ENCODE data around the gene CLDND1. TPM values are rescaled to one million over a fixed set of nuclear protein-coding genes. Genes with fewer than 3 reads are reported as not detected.

CLDND1 gene
- total RNA-seq, 1 donor from 2014 or later = 118 TPM

DNA sequence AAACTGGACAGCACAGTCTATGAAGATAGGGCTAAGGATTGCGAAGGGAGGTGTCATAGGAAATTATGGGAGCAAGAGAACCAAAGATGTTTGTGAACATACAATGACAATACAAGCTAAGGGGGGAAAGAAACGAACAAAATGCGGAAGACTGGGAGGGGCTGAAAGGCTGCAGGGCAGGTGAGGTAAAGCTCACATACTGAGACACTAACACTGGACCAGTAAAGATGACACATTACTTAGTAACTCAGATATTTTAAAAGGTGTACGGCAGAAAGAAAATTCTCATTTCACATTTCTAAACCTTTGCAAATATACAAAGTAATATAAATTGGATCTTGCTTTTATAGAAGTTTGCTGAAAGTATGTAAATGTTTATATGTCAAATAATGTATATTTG lies 10.1 kb downstream of the CLDND1 start:
- TF ChIP-seq, protein P1, sequence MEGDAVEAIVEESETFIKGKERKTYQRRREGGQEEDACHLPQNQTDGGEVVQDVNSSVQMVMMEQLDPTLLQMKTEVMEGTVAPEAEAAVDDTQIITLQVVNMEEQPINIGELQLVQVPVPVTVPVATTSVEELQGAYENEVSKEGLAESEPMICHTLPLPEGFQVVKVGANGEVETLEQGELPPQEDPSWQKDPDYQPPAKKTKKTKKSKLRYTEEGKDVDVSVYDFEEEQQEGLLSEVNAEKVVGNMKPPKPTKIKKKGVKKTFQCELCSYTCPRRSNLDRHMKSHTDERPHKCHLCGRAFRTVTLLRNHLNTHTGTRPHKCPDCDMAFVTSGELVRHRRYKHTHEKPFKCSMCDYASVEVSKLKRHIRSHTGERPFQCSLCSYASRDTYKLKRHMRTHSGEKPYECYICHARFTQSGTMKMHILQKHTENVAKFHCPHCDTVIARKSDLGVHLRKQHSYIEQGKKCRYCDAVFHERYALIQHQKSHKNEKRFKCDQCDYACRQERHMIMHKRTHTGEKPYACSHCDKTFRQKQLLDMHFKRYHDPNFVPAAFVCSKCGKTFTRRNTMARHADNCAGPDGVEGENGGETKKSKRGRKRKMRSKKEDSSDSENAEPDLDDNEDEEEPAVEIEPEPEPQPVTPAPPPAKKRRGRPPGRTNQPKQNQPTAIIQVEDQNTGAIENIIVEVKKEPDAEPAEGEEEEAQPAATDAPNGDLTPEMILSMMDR (IDR thresholded peaks at IDR 0.05; ENCODE audit: unreplicated experiment) = no peak
- Mint-ChIP-seq H3K27ac (ENCODE audit: unreplicated experiment) (no peak overlapping the region), H3K9me3 (ENCODE audit: unreplicated experiment) (no peaks in the 10 kb centered on the region), H3K4me1 (ENCODE audit: unreplicated experiment) (no peaks in the 10 kb centered on the region), H3K27me3 (ENCODE audit: unreplicated experiment) (no peaks in the 10 kb centered on the region), H3K4me3 (ENCODE audit: unreplicated experiment) (no peak overlapping the region), H3K36me3 (ENCODE audit: low read depth, unreplicated experiment) (peaks cover 8% of the 10 kb centered on the region)
- DNase-seq (ENCODE audit: low spot score) = no peak

DNA sequence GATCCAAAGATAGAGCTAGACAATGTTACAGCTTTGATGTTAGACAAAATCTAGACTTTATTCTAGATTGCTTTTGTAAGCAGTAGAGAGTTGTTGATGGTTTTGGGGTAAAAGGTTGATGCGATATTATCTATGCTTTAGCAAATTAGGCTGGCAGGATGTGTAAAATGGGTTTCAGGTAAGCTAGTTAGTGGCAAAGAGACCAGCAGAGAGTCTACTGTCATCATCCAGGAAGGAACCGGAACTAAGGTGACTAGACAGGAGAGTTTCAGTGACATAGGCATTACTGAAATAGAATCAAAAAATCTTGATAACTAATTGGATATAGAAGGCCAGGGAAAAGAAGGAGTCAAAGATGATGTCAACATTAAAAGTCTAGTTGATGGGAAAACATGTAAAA lies 14.1 kb downstream of the CLDND1 start:
- DNase-seq (ENCODE audit: low spot score) = no peak
- Mint-ChIP-seq H3K27ac (ENCODE audit: unreplicated experiment) (no peak overlapping the region), H3K27me3 (ENCODE audit: unreplicated experiment) (peaks cover 3% of the 10 kb centered on the region), H3K4me1 (ENCODE audit: unreplicated experiment) (no peaks in the 10 kb centered on the region), H3K9me3 (ENCODE audit: unreplicated experiment) (no peaks in the 10 kb centered on the region), H3K36me3 (ENCODE audit: low read depth, unreplicated experiment) (peaks cover 3% of the 10 kb centered on the region), H3K4me3 (ENCODE audit: unreplicated experiment) (no peak overlapping the region)
- TF ChIP-seq, protein P1 (IDR thresholded peaks at IDR 0.05; ENCODE audit: unreplicated experiment) = no peak

DNA sequence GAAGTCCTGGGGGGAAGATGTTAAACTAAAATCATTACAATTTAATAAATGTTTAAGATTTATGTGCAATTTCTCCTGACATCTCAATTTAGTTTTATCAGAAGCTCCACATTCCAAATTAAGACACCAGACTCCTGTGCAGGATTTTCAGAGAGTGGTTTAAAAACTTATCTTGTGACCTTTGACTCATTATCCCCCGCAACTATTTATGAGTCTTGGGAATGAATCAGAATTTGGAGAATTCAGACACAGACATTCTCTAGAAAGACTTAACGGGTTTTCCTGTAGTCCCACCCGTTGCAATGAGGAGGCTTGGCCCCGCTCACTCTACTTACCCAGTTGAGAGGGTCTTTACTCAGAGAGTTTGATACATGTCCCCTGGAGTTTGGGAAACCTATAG lies 18.2 kb downstream of the CLDND1 start:
- Mint-ChIP-seq H3K9me3 (ENCODE audit: unreplicated experiment) (no peaks in the 10 kb centered on the region), H3K4me3 (ENCODE audit: unreplicated experiment) (no peak overlapping the region), H3K27me3 (ENCODE audit: unreplicated experiment) (peaks cover 3% of the 10 kb centered on the region), H3K27ac (ENCODE audit: unreplicated experiment) (no peak overlapping the region), H3K36me3 (ENCODE audit: low read depth, unreplicated experiment) (peaks cover 3% of the 10 kb centered on the region), H3K4me1 (ENCODE audit: unreplicated experiment) (no peaks in the 10 kb centered on the region)
- TF ChIP-seq, protein P1 (IDR thresholded peaks at IDR 0.05; ENCODE audit: unreplicated experiment) = no peak
- DNase-seq (ENCODE audit: low spot score) = no peak

DNA sequence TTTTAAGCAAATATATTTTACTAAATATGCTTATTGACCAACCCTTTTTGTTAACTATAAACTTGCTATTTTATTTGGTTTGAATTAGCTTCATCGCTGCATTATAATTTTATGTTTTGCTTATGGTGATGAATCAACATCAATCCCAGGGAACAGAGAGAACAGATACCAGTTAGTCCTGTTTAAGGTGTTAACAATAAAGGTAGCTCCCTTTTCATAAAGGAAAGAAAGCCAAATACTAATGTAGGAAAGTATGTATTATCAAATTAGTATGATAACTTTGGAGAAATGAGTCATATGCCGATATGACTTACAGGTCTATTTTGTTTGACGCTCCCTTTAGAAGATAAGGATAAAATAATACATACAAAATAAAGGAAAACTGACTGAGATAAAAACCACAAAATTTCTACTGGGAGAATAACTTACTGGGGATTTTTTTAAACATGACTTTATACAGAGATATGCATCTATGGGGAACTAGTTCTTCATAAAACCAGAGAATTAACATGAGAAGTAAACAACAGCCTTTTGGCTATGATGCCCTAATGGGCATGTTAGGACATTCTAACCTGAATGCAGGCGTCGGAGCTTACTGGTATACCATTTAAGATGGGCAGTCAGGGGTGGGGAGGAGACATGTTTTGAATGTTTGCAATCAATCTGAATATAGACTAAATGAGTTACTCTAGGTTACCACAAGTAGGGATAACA lies 20.7 kb downstream of the CLDND1 start:
- Mint-ChIP-seq H3K36me3 (ENCODE audit: low read depth, unreplicated experiment) (peaks cover 3% of the 10 kb centered on the region), H3K9me3 (ENCODE audit: unreplicated experiment) (no peaks in the 10 kb centered on the region), H3K4me3 (ENCODE audit: unreplicated experiment) (no peak overlapping the region), H3K4me1 (ENCODE audit: unreplicated experiment) (no peaks in the 10 kb centered on the region), H3K27me3 (ENCODE audit: unreplicated experiment) (peaks cover 3% of the 10 kb centered on the region), H3K27ac (ENCODE audit: unreplicated experiment) (no peak overlapping the region)
- no peak for DNase-seq (ENCODE audit: low spot score)
- TF ChIP-seq, protein P1 (IDR thresholded peaks at IDR 0.05; ENCODE audit: unreplicated experiment) = no peak

DNA sequence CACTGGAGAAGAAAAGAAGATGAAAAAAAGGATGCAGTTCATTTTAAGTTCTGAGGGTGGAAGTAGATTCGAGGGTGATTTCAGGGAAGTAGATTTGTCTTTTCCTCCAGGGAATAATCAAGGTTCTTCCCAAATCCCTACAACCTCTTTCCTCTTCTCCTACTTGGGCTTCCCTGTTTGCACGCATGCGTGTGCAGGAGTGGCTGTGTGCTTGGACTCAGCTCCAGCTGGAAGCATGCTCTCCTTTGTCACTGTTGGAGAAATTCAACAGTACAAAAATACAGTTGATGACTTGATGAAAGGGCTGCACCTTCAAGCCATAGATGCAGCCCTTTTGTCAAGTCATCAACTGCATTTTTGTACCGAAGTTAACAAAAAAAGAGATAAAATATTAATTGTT lies 21.4 kb downstream of the CLDND1 start:
- no peaks in the 10 kb centered on the region for H3K9me3 Mint-ChIP-seq (ENCODE audit: unreplicated experiment)
- peaks cover 3% of the 10 kb centered on the region for H3K36me3 Mint-ChIP-seq (ENCODE audit: low read depth, unreplicated experiment)
- peaks cover 3% of the 10 kb centered on the region for H3K27me3 Mint-ChIP-seq (ENCODE audit: unreplicated experiment)
- TF ChIP-seq, protein P1 (IDR thresholded peaks at IDR 0.05; ENCODE audit: unreplicated experiment) = no peak
- no peak for DNase-seq (ENCODE audit: low spot score)
- no peak overlapping the region for H3K4me3 Mint-ChIP-seq (ENCODE audit: unreplicated experiment)
- H3K4me1 Mint-ChIP-seq (ENCODE audit: unreplicated experiment) = no peaks in the 10 kb centered on the region
- no peak overlapping the region for H3K27ac Mint-ChIP-seq (ENCODE audit: unreplicated experiment)
